ENCODE results near the gene KLHL36. TPM values are rescaled to one million over a fixed set of nuclear protein-coding genes. Genes with fewer than 3 reads are reported as not detected.
A peak's percentile ranks its signal among the peaks of the same experiment; 100 is the strongest.
"Not testable (repeated sequence)": the region's sequence is repeated elsewhere in the genome, so short reads cannot be mapped to it uniquely, and the experiment has no call there.

The KLHL36 gene
- total RNA-seq, 2 experiments from 2014 or later, result 31.4 to 32.6 TPM

GRCh38 chr16:84686707-84687298 lies 38.5 kb downstream of the KLHL36 start:
- no peak overlapping the region for H3K27ac Mint-ChIP-seq
- H3K9me3 Mint-ChIP-seq (ENCODE audit: insufficient read depth), result no peaks in the 10 kb centered on the region
- H3K36me3 Mint-ChIP-seq (ENCODE audit: low read depth), result no peaks in the 10 kb centered on the region
- H3K4me3 Mint-ChIP-seq, result no peak overlapping the region
- ChIA-PET POLR2A (interaction anchor here (1.5 kb wide), 1 partner anchor 14 kb away, joined by 5 read pairs; no protein-coding TSS in a partner anchor), CTCF (interaction anchor here (0.8 to 5.1 kb wide), 5 partner anchors 14 to 68 kb away, joined by 3 to 26 read pairs (median 5); no protein-coding TSS in a partner anchor)
- DNase-seq (no peak), ATAC-seq (no peak)
- H3K4me1 Mint-ChIP-seq (ENCODE audit: low read depth), result peaks cover 11% of the 10 kb centered on the region
- H3K27me3 Mint-ChIP-seq (ENCODE audit: low read depth), result peaks cover 17% of the 10 kb centered on the region

GRCh38 chr16:84687715-84688114 lies 39.4 kb downstream of the KLHL36 start:
- ATAC-seq (peak; percentile 27), DNase-seq (no peak)
- ChIA-PET POLR2A (interaction anchor here (1.5 kb wide), 1 partner anchor 13 kb away, joined by 5 read pairs; no protein-coding TSS in a partner anchor), CTCF (interaction anchor here (1.0 to 5.1 kb wide), 8 partner anchors 9 to 283 kb away, joined by 3 to 26 read pairs (median 4); no protein-coding TSS in a partner anchor)
- no peak overlapping the region for H3K4me3 Mint-ChIP-seq
- H3K4me1 Mint-ChIP-seq (ENCODE audit: low read depth), result peaks cover 16% of the 10 kb centered on the region
- H3K9me3 Mint-ChIP-seq (ENCODE audit: insufficient read depth), result no peaks in the 10 kb centered on the region
- no peak overlapping the region for H3K27ac Mint-ChIP-seq
- H3K36me3 Mint-ChIP-seq (ENCODE audit: low read depth), result no peaks in the 10 kb centered on the region
- H3K27me3 Mint-ChIP-seq (ENCODE audit: low read depth), result peaks cover 17% of the 10 kb centered on the region

- H3K4me3 Mint-ChIP-seq; H3K36me3 Mint-ChIP-seq (ENCODE audit: low read depth); H3K9me3 Mint-ChIP-seq (ENCODE audit: insufficient read depth); ATAC-seq; H3K27ac Mint-ChIP-seq; DNase-seq: not testable (repeated sequence)
- Mint-ChIP-seq H3K4me1 (ENCODE audit: low read depth) (peaks cover 17% of the 10 kb centered on the region), H3K27me3 (ENCODE audit: low read depth) (peaks cover 17% of the 10 kb centered on the region)
- ChIA-PET CTCF (interaction anchor here (1.0 to 5.1 kb wide), 8 partner anchors 9 to 283 kb away, joined by 3 to 26 read pairs (median 4); no protein-coding TSS in a partner anchor), POLR2A (interaction anchor here (1.5 kb wide), 1 partner anchor 13 kb away, joined by 5 read pairs; no protein-coding TSS in a partner anchor)
Observed at GRCh38 chr16:84688163-84688562, 39.9 kb downstream of the KLHL36 start.

- no peaks in the 10 kb centered on the region for H3K36me3 Mint-ChIP-seq (ENCODE audit: low read depth)
- H3K4me1 Mint-ChIP-seq (ENCODE audit: low read depth), result peaks cover 17% of the 10 kb centered on the region
- no peak overlapping the region for H3K27ac Mint-ChIP-seq
- H3K27me3 Mint-ChIP-seq (ENCODE audit: low read depth), result peaks cover 17% of the 10 kb centered on the region
- ChIA-PET CTCF (interaction anchor here (3.7 kb wide), 1 partner anchor 17 kb away, joined by 16 read pairs; no protein-coding TSS in a partner anchor), POLR2A (no interaction called here)
- no peaks in the 10 kb centered on the region for H3K9me3 Mint-ChIP-seq (ENCODE audit: insufficient read depth)
- DNase-seq, result no peak
- ATAC-seq, result no peak
- no peak overlapping the region for H3K4me3 Mint-ChIP-seq
Observed at GRCh38 chr16:84689111-84689510, 40.8 kb downstream of the KLHL36 start.

- Mint-ChIP-seq H3K27me3 (ENCODE audit: low read depth) (peaks cover 9% of the 10 kb centered on the region), H3K4me1 (ENCODE audit: low read depth) (peaks cover 17% of the 10 kb centered on the region), H3K27ac (no peak overlapping the region), H3K9me3 (ENCODE audit: insufficient read depth) (no peaks in the 10 kb centered on the region), H3K4me3 (no peak overlapping the region), H3K36me3 (ENCODE audit: low read depth) (no peaks in the 10 kb centered on the region)
- DNase-seq (no peak), ATAC-seq (no peak)
- CTCF ChIA-PET, result interaction anchor here (3.7 kb wide), 1 partner anchor 18 kb away, joined by 16 read pairs; no protein-coding TSS in a partner anchor
- POLR2A ChIA-PET, result no interaction called here
Observed at GRCh38 chr16:84690088-84690819, 41.9 kb downstream of the KLHL36 start.

GRCh38 chr16:84692451-84693214 lies 44.3 kb downstream of the KLHL36 start:
- ATAC-seq, result no peak
- peaks cover 8% of the 10 kb centered on the region for H3K27me3 Mint-ChIP-seq (ENCODE audit: low read depth)
- no peaks in the 10 kb centered on the region for H3K9me3 Mint-ChIP-seq (ENCODE audit: insufficient read depth)
- H3K4me1 Mint-ChIP-seq (ENCODE audit: low read depth), result peaks cover 11% of the 10 kb centered on the region
- H3K4me3 Mint-ChIP-seq, result no peak overlapping the region
- no peaks in the 10 kb centered on the region for H3K36me3 Mint-ChIP-seq (ENCODE audit: low read depth)
- no peak for DNase-seq
- POLR2A ChIA-PET, result no interaction called here
- CTCF ChIA-PET, result interaction anchor here (0.8 to 2.7 kb wide), 2 partner anchors 12 to 20 kb away, joined by 3 to 13 read pairs; no protein-coding TSS in a partner anchor
- no peak overlapping the region for H3K27ac Mint-ChIP-seq

- ATAC-seq; DNase-seq; CTCF ChIA-PET; POLR2A ChIA-PET; H3K27ac Mint-ChIP-seq; H3K27me3 Mint-ChIP-seq (ENCODE audit: low read depth); H3K36me3 Mint-ChIP-seq (ENCODE audit: low read depth); H3K4me3 Mint-ChIP-seq; H3K4me1 Mint-ChIP-seq (ENCODE audit: low read depth); H3K9me3 Mint-ChIP-seq (ENCODE audit: insufficient read depth): not testable (repeated sequence)
Observed at GRCh38 chr16:84693869-84694268, 45.6 kb downstream of the KLHL36 start.

- Mint-ChIP-seq H3K27ac (no peak overlapping the region), H3K27me3 (ENCODE audit: low read depth) (peaks cover under 1% of the 10 kb centered on the region), H3K4me3 (no peak overlapping the region), H3K36me3 (ENCODE audit: low read depth) (no peaks in the 10 kb centered on the region), H3K9me3 (ENCODE audit: insufficient read depth) (no peaks in the 10 kb centered on the region), H3K4me1 (ENCODE audit: low read depth) (peaks cover 14% of the 10 kb centered on the region)
- ATAC-seq, result no peak
- CTCF ChIA-PET, result interaction anchor here (0.9 to 2.7 kb wide), 3 partner anchors 23 to 60 kb away, joined by 4 to 13 read pairs (median 12); no protein-coding TSS in a partner anchor
- no peak for DNase-seq
- POLR2A ChIA-PET, result interaction anchor here (1.2 kb wide), 1 partner anchor 53 kb away, joined by 4 read pairs; no protein-coding TSS in a partner anchor
Observed at GRCh38 chr16:84694980-84695379, 46.7 kb downstream of the KLHL36 start.

- no peak for ATAC-seq
Observed at GRCh38 chr16:84699147-84699711, 50.9 kb downstream of the KLHL36 start.

GRCh38 chr16:84699712-84700445 lies 51.6 kb downstream of the KLHL36 start, which contains the start of gene USP10:
Gene USP10, plus strand, starts transcription at chr16:84700000. Its CDS starts 91 bp downstream, at chr16:84700091.
- ChIA-PET POLR2A (interaction anchor here (0.9 to 1.5 kb wide), 6 partner anchors 12 to 86 kb away, joined by 3 to 7 read pairs (median 5); partner anchors contain the start of gene KLHL36), CTCF (interaction anchor here (1.0 to 2.2 kb wide), 6 partner anchors 12 to 189 kb away, joined by 3 to 34 read pairs (median 5); no protein-coding TSS in a partner anchor)
- H3K36me3 Mint-ChIP-seq (ENCODE audit: low read depth), result peaks cover 2% of the 10 kb centered on the region
- no peaks in the 10 kb centered on the region for H3K27me3 Mint-ChIP-seq (ENCODE audit: low read depth)
- ATAC-seq, result peak; percentile 89
- H3K4me1 Mint-ChIP-seq (ENCODE audit: low read depth), result peaks cover 38% of the 10 kb centered on the region
- peak within 1 kb of the TSS; percentile 98 for H3K4me3 Mint-ChIP-seq
- no peaks in the 10 kb centered on the region for H3K9me3 Mint-ChIP-seq (ENCODE audit: insufficient read depth)
- H3K27ac Mint-ChIP-seq, result peak within 1 kb of the TSS; percentile 93
- DNase-seq, result peak; percentile 86

More at GRCh38 chr16:84699147-84699711, 50.9 kb downstream of the KLHL36 start:
- H3K27me3 Mint-ChIP-seq (ENCODE audit: low read depth), result no peaks in the 10 kb centered on the region
- CTCF ChIA-PET, result no interaction called here
- H3K36me3 Mint-ChIP-seq (ENCODE audit: low read depth), result peaks cover 2% of the 10 kb centered on the region
- peak; percentile 27 for DNase-seq
- peak overlapping the region; percentile 83 for H3K27ac Mint-ChIP-seq
- no peaks in the 10 kb centered on the region for H3K9me3 Mint-ChIP-seq (ENCODE audit: insufficient read depth)
- peak overlapping the region; percentile 76 for H3K4me3 Mint-ChIP-seq
- POLR2A ChIA-PET, result no interaction called here
- peaks cover 32% of the 10 kb centered on the region for H3K4me1 Mint-ChIP-seq (ENCODE audit: low read depth)

Data from activated CD8-positive, alpha-beta T cell treated with anti-CD3 and anti-CD28 coated beads, Interleukin-2, amount 10 ng/mL, durations not matched to agents 7 days and 5 days (primary cell).